ENCODE results near the gene WDR46.
A peak's percentile ranks its signal among the peaks of the same experiment; 100 is the strongest.
"Not testable (repeated sequence)": the region's sequence is repeated elsewhere in the genome, so short reads cannot be mapped to it uniquely, and the experiment has no call there.

Gene WDR46

GRCh38 chr6:33288141-33288920, 708 bp downstream of the WDR46 start:
- DNase-seq (ENCODE audit: low read depth, low spot score): no peak

GRCh38 chr6:33286946-33287914, 1.8 kb downstream of the WDR46 start:
- no peak for DNase-seq (ENCODE audit: low read depth, low spot score)

- not testable (repeated sequence) for DNase-seq (ENCODE audit: low read depth, low spot score)
These were observed 3.8 kb downstream of the WDR46 start for GRCh38 chr6:33285214-33285613.

GRCh38 chr6:33280539-33280938, 8.5 kb downstream of the WDR46 start:
- DNase-seq (ENCODE audit: low read depth, low spot score): no peak

GRCh38 chr6:33279971-33280511, 9.0 kb downstream of the WDR46 start:
- no peak for DNase-seq (ENCODE audit: low read depth, low spot score)

GRCh38 chr6:33279257-33279695, 9.8 kb downstream of the WDR46 start:
- no peak for DNase-seq (ENCODE audit: low read depth, low spot score)

GRCh38 chr6:33278810-33279209, 10.2 kb downstream of the WDR46 start:
- DNase-seq (ENCODE audit: low read depth, low spot score): no peak

- DNase-seq (ENCODE audit: low read depth, low spot score): no peak
These were observed 10.7 kb downstream of the WDR46 start for GRCh38 chr6:33278392-33278741.

GRCh38 chr6:33277663-33278391, 11.2 kb downstream of the WDR46 start:
- DNase-seq (ENCODE audit: low read depth, low spot score): no peak

- DNase-seq (ENCODE audit: low read depth, low spot score): peak; percentile 13
These were observed 12.0 kb downstream of the WDR46 start, which contains the start of gene B3GALT4 for GRCh38 chr6:33276864-33277662. B3GALT4 (plus strand) TSS chr6:33277123; CDS start chr6:33277420, 297 bp downstream.

- no peak for DNase-seq (ENCODE audit: low read depth, low spot score)
These were observed 12.5 kb downstream of the WDR46 start for GRCh38 chr6:33276581-33276863.

- not testable (repeated sequence) for DNase-seq (ENCODE audit: low read depth, low spot score)
These were observed 13.1 kb downstream of the WDR46 start for GRCh38 chr6:33275795-33276580.

- DNase-seq (ENCODE audit: low read depth, low spot score): no peak
These were observed 14.8 kb downstream of the WDR46 start for GRCh38 chr6:33273924-33274902.

- DNase-seq (ENCODE audit: low read depth, low spot score): no peak
These were observed 15.7 kb downstream of the WDR46 start for GRCh38 chr6:33273129-33273923.

GRCh38 chr6:33272275-33273128, 16.5 kb downstream of the WDR46 start:
- no peak for DNase-seq (ENCODE audit: low read depth, low spot score)

GRCh38 chr6:33271468-33272274, 17.4 kb downstream of the WDR46 start, which contains the start of the genes RPS18 and VPS52:
RPS18 (plus strand) TSS chr6:33272075; CDS start chr6:33272120, 45 bp downstream.
VPS52 (minus strand) TSS chr6:33271876; CDS start chr6:33271675, 201 bp downstream.
- peak; percentile 97 for DNase-seq (ENCODE audit: low read depth, low spot score)
